Ishikawa (cell line): ENCODE data around the gene STXBP5.

Source experiments
- CEBPB ChIP-seq: IDR thresholded peaks from 2 replicates; pipeline ENCODE4 v1.6.1; 2012
- CREB1 ChIP-seq: IDR thresholded peaks from 2 replicates; pipeline ENCODE4 v1.6.1; 2012; ENCODE audit warnings: low read depth
- EGR1 ChIP-seq: IDR thresholded peaks from 2 replicates; pipeline ENCODE4 v1.6.1; 2012
- EP300 ChIP-seq: IDR thresholded peaks from 2 replicates; pipeline ENCODE4 v1.6.1; 2012; ENCODE audit warnings: borderline replicate concordance
- FOXM1 ChIP-seq: IDR thresholded peaks from 2 replicates; pipeline ENCODE4 v1.6.1; 2012; ENCODE audit warnings: low read depth, borderline replicate concordance
- MAX ChIP-seq: IDR thresholded peaks from 2 replicates; pipeline ENCODE4 v1.6.1; 2012
- NFIC ChIP-seq: IDR thresholded peaks from 2 replicates; pipeline ENCODE4 v1.6.1; 2012
- RAD21 ChIP-seq: IDR thresholded peaks from 2 replicates; pipeline ENCODE4 v1.6.1; 2012; ENCODE audit warnings: low read depth
- REST ChIP-seq: IDR thresholded peaks from 2 replicates; pipeline ENCODE4 v1.6.1; 2012; ENCODE audit warnings: low read depth, mild to moderate bottlenecking
- TAF1 ChIP-seq: IDR thresholded peaks from 2 replicates; pipeline ENCODE4 v1.6.1; 2012; ENCODE audit warnings: low read depth, mild to moderate bottlenecking
- TCF12 ChIP-seq: IDR thresholded peaks from 2 replicates; pipeline ENCODE4 v1.6.1; 2012; ENCODE audit warnings: low read depth
- TEAD4 ChIP-seq: IDR thresholded peaks from 2 replicates; pipeline ENCODE4 v1.6.1; 2012
- USF1 ChIP-seq: IDR thresholded peaks from 2 replicates; pipeline ENCODE4 v1.6.1; 2012
- YY1 ChIP-seq: IDR thresholded peaks from 2 replicates; pipeline ENCODE4 v1.6.1; 2012; ENCODE audit warnings: low read depth
- ZBTB7A ChIP-seq: IDR thresholded peaks from 2 replicates; pipeline ENCODE4 v1.6.1; 2012; ENCODE audit warnings: low read depth

STXBP5 gene

GRCh38 chr6:147400968-147401367, 196.8 kb downstream of the STXBP5 start:
- TF ChIP-seq CEBPB (no peak), REST (no peak)

- TF ChIP-seq TAF1 (no peak), EP300 (no peak), FOXM1 (no peak), EGR1 (no peak), REST (no peak), MAX (no peak), YY1 (no peak), CEBPB (no peak), USF1 (no peak), RAD21 (no peak), NFIC (no peak)
Measured at GRCh38 chr6:147401779-147402178, 197.6 kb downstream of the STXBP5 start.

- TF ChIP-seq TAF1 = no peak
- no peak for TF ChIP-seq EP300
- TF ChIP-seq FOXM1 = no peak
- TF ChIP-seq NFIC = no peak
- no peak for TF ChIP-seq CEBPB
- no peak for TF ChIP-seq TCF12
- TF ChIP-seq EGR1 = no peak
- TF ChIP-seq CREB1 = no peak
- no peak for TF ChIP-seq USF1
- no peak for TF ChIP-seq TEAD4
- TF ChIP-seq ZBTB7A = no peak
- TF ChIP-seq REST = no peak
- TF ChIP-seq YY1 = no peak
- no peak for TF ChIP-seq MAX
- no peak for TF ChIP-seq RAD21
Measured at GRCh38 chr6:147406783-147407182, 202.6 kb downstream of the STXBP5 start.

GRCh38 chr6:147407571-147407970, 203.4 kb downstream of the STXBP5 start:
- no peak for TF ChIP-seq TEAD4

GRCh38 chr6:147416622-147417021, 212.4 kb downstream of the STXBP5 start:
- no peak for TF ChIP-seq REST
- TF ChIP-seq NFIC = no peak
- TF ChIP-seq EGR1 = no peak
- TF ChIP-seq ZBTB7A = no peak
- no peak for TF ChIP-seq CREB1
